Lower lobe of right lung (tissue), 2 donors: ENCODE data around the gene CELSR3. TPM values are rescaled to one million over a fixed set of nuclear protein-coding genes. Genes with fewer than 3 reads are reported as not detected.

Source experiments
- ATAC-seq, 2 donors: fragments of 200-7000 bp; cut with Tn5 transposase; one replicate each; pipeline ENCODE4 v1.9.1; 2020 to 2022; ENCODE audit warnings: mild to moderate bottlenecking in 2 of 2, moderate library complexity in 2 of 2
- DNase-seq: peaks from one replicate; pipeline ENCODE4 v3.0.0-alpha.2; 2020
- H3K27ac ChIP-seq: fragments of 200-600 bp; one replicate; pipeline ENCODE4 v1.8.0; 2022
- H3K27me3 ChIP-seq: fragments of 200-600 bp; one replicate; pipeline ENCODE4 v1.8.0; 2022; ENCODE audit warnings: low read depth
- H3K36me3 ChIP-seq: fragments of 200-600 bp; one replicate; pipeline ENCODE4 v1.8.0; 2022; ENCODE audit warnings: mild to moderate bottlenecking
- H3K4me1 ChIP-seq: fragments of 200-600 bp; one replicate; pipeline ENCODE4 v1.8.0; 2022
- H3K4me3 ChIP-seq: fragments of 200-600 bp; one replicate; pipeline ENCODE4 v1.8.0; 2022; ENCODE audit warnings: mild to moderate bottlenecking
- H3K9me3 ChIP-seq: fragments of 200-600 bp; one replicate; pipeline ENCODE4 v1.8.0; 2022
- CTCF ChIP-seq: fragments of 200-600 bp; IDR thresholded peaks from one replicate; pipeline ENCODE4 v1.8.0; 2022; ENCODE audit warnings: antibody characterized with exemption, mild to moderate bottlenecking
- intact Hi-C: fragments of 100-400 bp; cut with DNase I; formaldehyde crosslinking; loops from one replicate; pipeline ENCODE4 v1.11.0; 2022
- total RNA-seq: library from RNA; stranded (reverse); fragmentation: NEBNext Ultra II Directional; extraction: Animal tissue kit (Norgen Biotek cat#: 25700); gene quantifications from one replicate; pipeline ENCODE4 v1.2.1, GENCODE V29; 2021
- donor health status: DM: no; HTN: yes; CAD: no; lungs with severe emphysema.

CELSR3 gene
- total RNA-seq, 1 donor from 2014 or later = 1.0 TPM

- DNase-seq = no peak
- Histone ChIP-seq H3K4me1 (peaks cover 8% of the 10 kb centered on the region), H3K9me3 (no peaks in the 10 kb centered on the region), H3K36me3 (peaks cover 46% of the 10 kb centered on the region), H3K27ac (no peak overlapping the region), H3K27me3 (no peaks in the 10 kb centered on the region), H3K4me3 (no peak overlapping the region)
- intact Hi-C loops = no loop called here
- ATAC-seq = no peak
- TF ChIP-seq CTCF = no peak
These were observed 16.1 kb upstream of the CELSR3 start for GRCh38 chr3:48678566-48679380.

- TF ChIP-seq CTCF = no peak
- Histone ChIP-seq H3K4me1 (peaks cover 1% of the 10 kb centered on the region), H3K4me3 (no peak overlapping the region), H3K9me3 (no peaks in the 10 kb centered on the region), H3K27ac (no peak overlapping the region), H3K36me3 (peaks cover 46% of the 10 kb centered on the region), H3K27me3 (no peaks in the 10 kb centered on the region)
- intact Hi-C loops = no loop called here
- DNase-seq (no peak), ATAC-seq (no peak)
These were observed 15.4 kb upstream of the CELSR3 start for GRCh38 chr3:48678056-48678455.

GRCh38 chr3:48674505-48674904 lies 11.8 kb upstream of the CELSR3 start:
- H3K9me3 ChIP-seq = no peaks in the 10 kb centered on the region
- H3K27me3 ChIP-seq = no peaks in the 10 kb centered on the region
- no peak for DNase-seq
- no peak overlapping the region for H3K4me3 ChIP-seq
- no peak for TF ChIP-seq CTCF
- peaks cover 17% of the 10 kb centered on the region for H3K36me3 ChIP-seq
- intact Hi-C loops = no loop called here
- H3K4me1 ChIP-seq = no peaks in the 10 kb centered on the region
- H3K27ac ChIP-seq = no peak overlapping the region
- ATAC-seq = peak in 1 of 2 donors; percentile 11

GRCh38 chr3:48672522-48672921 lies 9.8 kb upstream of the CELSR3 start:
- no peak for TF ChIP-seq CTCF
- DNase-seq (no peak), ATAC-seq (no peak)
- no peak overlapping the region for H3K4me3 ChIP-seq
- no peaks in the 10 kb centered on the region for H3K27me3 ChIP-seq
- H3K9me3 ChIP-seq = no peaks in the 10 kb centered on the region
- H3K27ac ChIP-seq = no peak overlapping the region
- intact Hi-C loops = no loop called here
- peaks cover 5% of the 10 kb centered on the region for H3K36me3 ChIP-seq
- no peaks in the 10 kb centered on the region for H3K4me1 ChIP-seq

GRCh38 chr3:48664929-48665328 lies 2.2 kb upstream of the CELSR3 start:
- ATAC-seq (no peak), DNase-seq (no peak)
- intact Hi-C loops = no loop called here
- Histone ChIP-seq H3K9me3 (no peaks in the 10 kb centered on the region), H3K4me1 (peaks cover 21% of the 10 kb centered on the region), H3K27ac (no peak overlapping the region), H3K36me3 (no peaks in the 10 kb centered on the region), H3K4me3 (no peak overlapping the region), H3K27me3 (peaks cover 38% of the 10 kb centered on the region)
- no peak for TF ChIP-seq CTCF
